ENCODE results near the gene ATP9A. TPM values are rescaled to one million over a fixed set of nuclear protein-coding genes. Genes with fewer than 3 reads are reported as not detected.

The ATP9A gene
- total and polyA plus RNA-seq, 2 of the 8 experiments (the other 6 are each of a cell fraction or from before 2014, with no cell fraction given), result 5.0 to 6.4 TPM

DNA sequence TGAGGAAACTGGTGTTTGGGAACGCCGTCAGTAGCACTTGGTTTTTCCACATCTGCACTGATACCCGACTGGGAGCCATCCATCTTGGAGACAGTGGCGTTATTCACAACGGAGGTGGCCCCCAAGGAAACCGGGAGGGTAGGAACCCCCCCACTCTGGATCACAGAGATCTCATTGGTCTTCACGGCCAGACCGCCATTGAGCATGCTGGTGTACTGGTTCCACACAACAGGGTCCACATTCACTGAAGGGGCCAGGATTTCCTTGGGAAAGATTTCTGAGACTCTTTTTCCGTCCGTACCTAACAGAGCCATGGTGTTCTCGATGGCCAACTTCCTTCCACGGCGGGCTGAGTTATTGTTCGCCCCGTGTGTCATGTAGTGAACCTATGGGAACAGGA lies 16.1 kb upstream of the ATP9A start:
- no peak overlapping the region for H3K4me2 ChIP-seq (ENCODE audit: insufficient read depth in 1 of 2, low read depth in 2 of 2, low read length in 2 of 2)
- no peak overlapping the region for H2BK12ac ChIP-seq (ENCODE audit: low read depth, low read length)
- H3K27me3 ChIP-seq (replicated peaks in 1 of 4; ENCODE audit: control insufficient read depth in 3 of 4, extremely low read depth in 1 of 4, insufficient read depth in 3 of 4, low read length in 3 of 4), result no peaks in the 10 kb centered on the region
- H4K91ac ChIP-seq (replicated peaks; ENCODE audit: insufficient read length, low read length), result no peak overlapping the region
- H3K4ac ChIP-seq (replicated peaks; ENCODE audit: insufficient read length, low read depth, low read length), result no peak overlapping the region
- peak overlapping the region; percentile 11; the same call in 1 of the 2 replicates for H4K8ac ChIP-seq (ENCODE audit: extremely low read depth, insufficient read depth, low read length)
- H3K4me1 ChIP-seq (replicated peaks in 1 of 4; ENCODE audit: control insufficient read depth in 3 of 4, insufficient read depth in 4 of 4, low read length in 3 of 4), result no peaks in the 10 kb centered on the region
- H2AFZ ChIP-seq (ENCODE audit: low read length), result no peak overlapping the region
- no peak overlapping the region for H3K9ac ChIP-seq (replicated peaks in 1 of 4; ENCODE audit: extremely low read depth in 1 of 4, low read depth in 3 of 4, low read length in 3 of 4)
- ChIA-PET CTCF (ENCODE audit: partially characterized antibody) (interaction anchor here (0.6 to 1.4 kb wide), 4 partner anchors 16 to 614 kb away, joined by 3 read pairs; no protein-coding TSS in a partner anchor), POLR2A (ENCODE audit: partially characterized antibody) (interaction anchor here (0.6 to 2.1 kb wide), 5 partner anchors 9 to 809 kb away, joined by 3 to 9 read pairs (median 5); no protein-coding TSS in a partner anchor)
- H2BK15ac ChIP-seq (ENCODE audit: low read length), result no peak overlapping the region
- H3K14ac ChIP-seq (ENCODE audit: insufficient read length), result no peak overlapping the region
- H4K20me1 ChIP-seq (replicated peaks in 1 of 2; ENCODE audit: control insufficient read depth in 1 of 2, insufficient read depth in 2 of 2, low read length in 2 of 2), result peaks cover 1 to 18% of the 10 kb centered on the region in 2 experiments
- no peak overlapping the region for H2BK5ac ChIP-seq (ENCODE audit: low read depth, low read length)
- no peak overlapping the region for H3K18ac ChIP-seq (ENCODE audit: extremely low read depth, low read length)
- peaks cover 4% of the 10 kb centered on the region; the same call in 1 of the 2 replicates for H3K79me1 ChIP-seq (ENCODE audit: low read depth, low read length)
- DNase-seq (ENCODE audit: low read depth in 1 of 2, low spot score in 2 of 2), result no peak
- no peaks in the 10 kb centered on the region for H3K23me2 ChIP-seq (ENCODE audit: low read depth, low read length)
- H3K4me3 ChIP-seq (ENCODE audit: extremely low read depth in 1 of 4, insufficient read depth in 2 of 4, low read depth in 3 of 4, low read length in 4 of 4), result no peak overlapping the region
- no peaks in the 10 kb centered on the region for H3K9me3 ChIP-seq (ENCODE audit: insufficient read depth in 2 of 2, low read depth in 1 of 2, low read length in 1 of 2)
- H3K27ac ChIP-seq (ENCODE audit: low read depth, low read length), result peak overlapping the region; percentile 41; the same call in 1 of the 2 replicates
- no peak overlapping the region for H2BK20ac ChIP-seq (ENCODE audit: low read length)
- H3K79me2 ChIP-seq (ENCODE audit: control insufficient read depth in 1 of 2, insufficient read depth in 2 of 2, low read length in 2 of 2), result peaks cover 7 to 49% of the 10 kb centered on the region in 2 experiments; a peak in 3 of 4 replicates
- no peak overlapping the region for H3K23ac ChIP-seq (ENCODE audit: insufficient read length)
- 95% methylated on average over 15 of the region's 15 CpGs; no CpG with 5 or more reads in 1 of the 2 experiments for WGBS, 2 experiments (ENCODE audit: extremely low coverage in 1 of 2, insufficient coverage in 1 of 2, insufficient read length in 1 of 2, insufficient replicate concordance in 2 of 2, low coverage in 1 of 2, low lambda C conversion rate in 2 of 2, missing lambda C conversion rate in 1 of 2)
- no peak overlapping the region for H2AK5ac ChIP-seq (ENCODE audit: low read depth, low read length)
- no peak for FAIRE-seq
- no peak overlapping the region for H4K5ac ChIP-seq (ENCODE audit: insufficient read length, low read depth, low read length)
- peaks cover 45 to 100% (median 82%) of the 10 kb centered on the region in 4 experiments for H3K36me3 ChIP-seq (ENCODE audit: control insufficient read depth in 2 of 4, insufficient read depth in 4 of 4, low read length in 3 of 4)
- no peak overlapping the region for H2BK120ac ChIP-seq (replicated peaks; ENCODE audit: low read depth, low read length)
- H3K56ac ChIP-seq (replicated peaks; ENCODE audit: insufficient read length, low read depth, low read length), result no peak overlapping the region
- no peak for TF ChIP-seq GABPA (IDR thresholded peaks at IDR 0.05; ENCODE audit: borderline replicate concordance, insufficient read depth, low read length)
- no peak for TF ChIP-seq POU5F1 (IDR thresholded peaks at IDR 0.05; ENCODE audit: low read depth, low read length)
- no peak for TF ChIP-seq KDM5A (IDR thresholded peaks at IDR 0.05; ENCODE audit: low read length)
- TF ChIP-seq MAFK (IDR thresholded peaks at IDR 0.05; ENCODE audit: low read depth, low read length), result no peak
- TF ChIP-seq RBBP5 (IDR thresholded peaks at IDR 0.05; ENCODE audit: borderline replicate concordance, low read depth, low read length), result no peak
- TF ChIP-seq KDM1A (IDR thresholded peaks at IDR 0.05; ENCODE audit: borderline replicate concordance, low read length), result no peak
- no peak for TF ChIP-seq EGR1 (IDR thresholded peaks at IDR 0.05; ENCODE audit: borderline replicate concordance, low read depth, low read length)
- no peak for TF ChIP-seq CEBPB (IDR thresholded peaks at IDR 0.05; ENCODE audit: low read depth, low read length)
- no peak for TF ChIP-seq BRCA1 (IDR thresholded peaks at IDR 0.05; ENCODE audit: low read depth, low read length)
- TF ChIP-seq CBX5 (IDR thresholded peaks at IDR 0.05; ENCODE audit: low read depth, low read length), result no peak
- TF ChIP-seq GTF2F1 (IDR thresholded peaks at IDR 0.05; ENCODE audit: borderline replicate concordance, low read depth, low read length), result no peak
- TF ChIP-seq CBX8 (IDR thresholded peaks at IDR 0.05; ENCODE audit: borderline replicate concordance, low read depth, low read length), result no peak
- no peak for TF ChIP-seq TAF7 (optimal IDR thresholded peaks at IDR 0.05; ENCODE audit: borderline replicate concordance, low read depth, low read length)

All from H1 (cell line).